ENCODE data around the gene NDRG4.

Gene NDRG4

GRCh38 chr16:58464916-58465731 lies 34.8 kb upstream of the NDRG4 start:
- no peak for TF ChIP-seq CTCF (IDR thresholded peaks at IDR 0.05; ENCODE audit: borderline replicate concordance, control extremely low read depth, extremely low read depth, insufficient read depth, missing control alignments)
- no peak for DNase-seq (ENCODE audit: low spot score)
- in situ Hi-C loops (cut with MboI; ENCODE audit: low sequenced_read_pairs, unreplicated experiment) = no loop called here

- TF ChIP-seq CTCF (IDR thresholded peaks at IDR 0.05; ENCODE audit: borderline replicate concordance, control extremely low read depth, extremely low read depth, insufficient read depth, missing control alignments) = no peak
- in situ Hi-C loops (cut with MboI; ENCODE audit: low sequenced_read_pairs, unreplicated experiment) = no loop called here
- DNase-seq (ENCODE audit: low spot score) = no peak
Measured at GRCh38 chr16:58465817-58466216, 34.1 kb upstream of the NDRG4 start.

GRCh38 chr16:58466396-58466795 lies 33.5 kb upstream of the NDRG4 start:
- DNase-seq (ENCODE audit: low spot score) = no peak
- no peak for TF ChIP-seq CTCF (IDR thresholded peaks at IDR 0.05; ENCODE audit: borderline replicate concordance, control extremely low read depth, extremely low read depth, insufficient read depth, missing control alignments)
- in situ Hi-C loops (cut with MboI; ENCODE audit: low sequenced_read_pairs, unreplicated experiment) = no loop called here

DNA sequence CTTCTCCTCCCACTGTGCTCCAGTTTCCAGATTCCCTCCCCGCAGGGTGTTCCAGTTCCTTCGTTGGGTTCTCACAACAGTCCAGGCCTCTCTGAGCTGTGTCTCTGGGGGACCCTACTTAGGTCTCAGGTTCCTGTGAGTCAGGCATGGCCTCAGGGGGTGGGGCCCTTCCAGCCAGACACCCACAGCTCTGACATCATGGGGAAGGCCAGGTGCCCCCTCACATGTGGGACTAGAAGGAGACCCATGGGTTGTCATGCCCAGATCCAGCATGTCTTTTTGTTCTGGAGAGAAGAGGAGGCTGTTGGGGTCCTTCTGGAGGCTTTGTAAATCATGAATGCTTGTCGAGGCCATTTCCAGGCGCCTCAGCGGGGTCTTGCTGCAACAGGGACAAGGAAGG lies 32.0 kb upstream of the NDRG4 start:
- in situ Hi-C loops (cut with MboI; ENCODE audit: low sequenced_read_pairs, unreplicated experiment) = no loop called here
- DNase-seq (ENCODE audit: low spot score) = no peak
- no peak for TF ChIP-seq CTCF (IDR thresholded peaks at IDR 0.05; ENCODE audit: borderline replicate concordance, control extremely low read depth, extremely low read depth, insufficient read depth, missing control alignments)

DNA sequence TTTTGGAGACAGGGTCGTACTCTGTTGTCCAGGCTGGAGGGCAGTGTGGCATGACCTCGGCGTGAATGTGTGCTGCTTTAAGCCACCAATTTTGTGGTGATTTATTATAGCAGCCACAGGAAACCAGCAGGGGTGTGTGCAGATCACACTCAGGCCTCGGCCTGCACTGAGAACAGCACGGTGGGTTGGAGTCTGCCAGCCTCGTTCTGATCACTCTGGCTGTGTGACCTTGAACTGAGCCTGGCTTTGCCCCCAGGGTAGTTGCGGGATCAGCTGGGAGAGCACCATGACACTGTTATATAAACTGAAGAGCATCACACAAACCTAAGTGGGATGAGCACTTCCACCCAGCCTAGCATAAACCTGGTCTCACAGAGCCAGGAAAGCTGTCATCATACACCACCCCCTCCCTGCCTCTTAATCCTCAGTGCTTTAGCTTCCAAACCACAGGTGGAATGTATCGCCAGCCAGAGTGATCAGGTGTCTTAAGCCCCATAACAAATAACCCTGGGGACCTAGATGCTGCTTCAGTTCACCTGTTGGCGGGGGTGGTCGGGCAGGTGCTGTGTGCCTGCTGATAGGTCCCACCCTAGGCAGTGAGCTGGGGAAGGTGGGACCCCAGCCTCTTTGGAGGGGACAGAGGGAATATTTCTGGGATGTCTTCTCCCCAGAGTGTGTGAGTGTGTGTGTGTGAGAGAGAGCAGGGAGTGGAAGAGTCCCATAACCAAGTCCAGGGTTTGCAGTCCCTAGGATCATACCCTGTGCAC lies 28.6 kb upstream of the NDRG4 start:
- in situ Hi-C loops (cut with MboI; ENCODE audit: low sequenced_read_pairs, unreplicated experiment) = no loop called here
- no peak for DNase-seq (ENCODE audit: low spot score)
- TF ChIP-seq CTCF (IDR thresholded peaks at IDR 0.05; ENCODE audit: borderline replicate concordance, control extremely low read depth, extremely low read depth, insufficient read depth, missing control alignments) = no peak

DNA sequence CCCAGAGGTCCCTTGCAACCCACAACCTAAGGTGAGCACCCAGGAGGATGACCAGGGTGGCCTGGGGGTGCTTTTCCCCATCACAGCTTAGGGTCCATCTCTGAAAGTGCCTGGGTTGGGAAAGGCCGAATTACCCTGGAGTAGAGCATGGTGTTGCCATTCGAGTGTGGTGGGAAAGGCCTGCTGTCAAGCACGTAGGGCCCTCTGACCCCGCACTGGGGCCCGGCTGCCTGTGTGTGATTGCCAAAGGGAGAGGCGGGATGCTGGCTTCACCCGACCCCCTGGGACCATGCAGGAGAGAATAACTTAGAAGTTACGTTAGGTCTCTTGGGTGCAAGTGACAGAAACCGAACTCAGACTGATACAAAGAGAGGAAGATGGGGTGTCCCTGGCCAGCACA lies 27.7 kb upstream of the NDRG4 start:
- no peak for DNase-seq (ENCODE audit: low spot score)
- no peak for TF ChIP-seq CTCF (IDR thresholded peaks at IDR 0.05; ENCODE audit: borderline replicate concordance, control extremely low read depth, extremely low read depth, insufficient read depth, missing control alignments)
- in situ Hi-C loops (cut with MboI; ENCODE audit: low sequenced_read_pairs, unreplicated experiment) = no loop called here

Data from GM13976 (cell line).